Breast epithelium (tissue), 3 donors: Measurements from ENCODE around the gene RC3H1.

Experiments used
- CTCF ChIP-seq, 3 donors: fragments of 450-650 bp; IDR thresholded peaks; one replicate each; pipeline ENCODE4 v1.5.1; 2016 to 2017; ENCODE audit warnings: antibody characterized with exemption in 3 of 3, mild to moderate bottlenecking in 3 of 3, moderate library complexity in 3 of 3
- POLR2AphosphoS5 ChIP-seq, 3 donors: sonication (generic); formaldehyde crosslinking; IDR thresholded peaks; one replicate each; pipeline ENCODE4 v1.6.1; 2017; ENCODE audit warnings: antibody characterized with exemption in 3 of 3

- no peak for TF ChIP-seq CTCF (IDR thresholded peaks at IDR 0.05)
- TF ChIP-seq POLR2AphosphoS5 (IDR thresholded peaks at IDR 0.05) = no peak
Observed at GRCh38 chr1:173920861-173921260, 101.3 kb downstream of the RC3H1 start.
